ENCODE measurements around the gene BOD1L1.

Gene BOD1L1

GRCh38 chr4:13541176-13541604 is 86.3 kb downstream of the BOD1L1 start:
- no peak overlapping the region for H3K4me3 ChIP-seq (ENCODE audit: low read depth, low read length)
- TF ChIP-seq CTCF (IDR thresholded peaks at IDR 0.05; ENCODE audit: insufficient read depth, low read length, missing control alignments), result no peak
- no peak for DNase-seq (ENCODE audit: low read depth, low spot score)
- CTCF ChIA-PET, result interaction anchor here (1.0 to 1.2 kb wide), 4 partner anchors 17 to 812 kb away, joined by 3 to 4 read pairs (median 4); no protein-coding TSS in a partner anchor
- POLR2A ChIA-PET, result no interaction called here

GRCh38 chr4:13540446-13541175 is 86.9 kb downstream of the BOD1L1 start:
- no peak overlapping the region for H3K4me3 ChIP-seq (ENCODE audit: low read depth, low read length)
- TF ChIP-seq CTCF (IDR thresholded peaks at IDR 0.05; ENCODE audit: insufficient read depth, low read length, missing control alignments), result no peak
- CTCF ChIA-PET, result interaction anchor here (1.1 kb wide), 1 partner anchor 690 kb away, joined by 4 read pairs; no protein-coding TSS in a partner anchor
- no peak for DNase-seq (ENCODE audit: low read depth, low spot score)
- POLR2A ChIA-PET, result no interaction called here

GRCh38 chr4:13539619-13540445 is 87.7 kb downstream of the BOD1L1 start:
- DNase-seq (ENCODE audit: low read depth, low spot score), result no peak
- CTCF ChIA-PET, result no interaction called here
- TF ChIP-seq CTCF (IDR thresholded peaks at IDR 0.05; ENCODE audit: insufficient read depth, low read length, missing control alignments), result no peak
- no peak overlapping the region for H3K4me3 ChIP-seq (ENCODE audit: low read depth, low read length)
- POLR2A ChIA-PET, result no interaction called here

GRCh38 chr4:13539047-13539618 is 88.4 kb downstream of the BOD1L1 start:
- no peak overlapping the region for H3K4me3 ChIP-seq (ENCODE audit: low read depth, low read length)
- DNase-seq (ENCODE audit: low read depth, low spot score), result no peak
- ChIA-PET CTCF (no interaction called here), POLR2A (no interaction called here)
- no peak for TF ChIP-seq CTCF (IDR thresholded peaks at IDR 0.05; ENCODE audit: insufficient read depth, low read length, missing control alignments)

GRCh38 chr4:13538427-13538973 is 89.0 kb downstream of the BOD1L1 start:
- CTCF ChIA-PET, result no interaction called here
- H3K4me3 ChIP-seq (ENCODE audit: low read depth, low read length), result no peak overlapping the region
- no peak for TF ChIP-seq CTCF (IDR thresholded peaks at IDR 0.05; ENCODE audit: insufficient read depth, low read length, missing control alignments)
- POLR2A ChIA-PET, result no interaction called here
- no peak for DNase-seq (ENCODE audit: low read depth, low spot score)

- no peak overlapping the region for H3K4me3 ChIP-seq (ENCODE audit: low read depth, low read length)
- CTCF ChIA-PET, result interaction anchor here (0.6 to 1.3 kb wide), 2 partner anchors 11 to 12 kb away, joined by 3 to 5 read pairs; no protein-coding TSS in a partner anchor
- POLR2A ChIA-PET, result no interaction called here
- TF ChIP-seq CTCF (IDR thresholded peaks at IDR 0.05; ENCODE audit: insufficient read depth, low read length, missing control alignments), result no peak
- no peak for DNase-seq (ENCODE audit: low read depth, low spot score)
Measured at GRCh38 chr4:13537832-13538177, 89.7 kb downstream of the BOD1L1 start.

Measured in AG04449 (cell line).